Measurements from ENCODE around the gene MRRF.

DNA sequence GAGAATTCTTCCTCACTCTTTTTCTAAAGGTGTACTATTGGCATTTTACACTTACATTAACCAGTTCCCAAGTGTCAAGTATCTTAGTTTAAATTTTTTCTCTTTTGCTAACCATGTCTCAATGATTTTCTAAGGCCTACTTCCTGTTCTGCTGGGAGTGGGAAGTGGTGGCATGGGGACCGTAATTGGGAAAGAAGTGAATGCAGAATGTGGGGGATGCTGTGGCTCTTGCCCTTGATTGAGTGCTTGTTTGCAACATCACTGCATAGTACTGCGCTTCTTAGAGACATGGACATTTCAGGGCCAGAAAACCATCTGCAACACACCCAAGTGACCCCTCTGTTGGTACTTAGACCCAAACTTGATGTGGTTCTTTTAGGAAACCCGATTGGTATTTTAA is 32.8 kb downstream of the MRRF start:
- no peak for TF ChIP-seq BHLHE40 (IDR thresholded peaks at IDR 0.05; ENCODE audit: low read depth, low read length)
- TF ChIP-seq SMC3 (IDR thresholded peaks at IDR 0.05; ENCODE audit: low read depth, low read length): no peak
- TF ChIP-seq POLR2A (IDR thresholded peaks at IDR 0.05; ENCODE audit: low read depth, low read length): no peak
- no peak for TF ChIP-seq FOS (IDR thresholded peaks at IDR 0.05; ENCODE audit: low read depth, low read length)
- TF ChIP-seq, protein P1, sequence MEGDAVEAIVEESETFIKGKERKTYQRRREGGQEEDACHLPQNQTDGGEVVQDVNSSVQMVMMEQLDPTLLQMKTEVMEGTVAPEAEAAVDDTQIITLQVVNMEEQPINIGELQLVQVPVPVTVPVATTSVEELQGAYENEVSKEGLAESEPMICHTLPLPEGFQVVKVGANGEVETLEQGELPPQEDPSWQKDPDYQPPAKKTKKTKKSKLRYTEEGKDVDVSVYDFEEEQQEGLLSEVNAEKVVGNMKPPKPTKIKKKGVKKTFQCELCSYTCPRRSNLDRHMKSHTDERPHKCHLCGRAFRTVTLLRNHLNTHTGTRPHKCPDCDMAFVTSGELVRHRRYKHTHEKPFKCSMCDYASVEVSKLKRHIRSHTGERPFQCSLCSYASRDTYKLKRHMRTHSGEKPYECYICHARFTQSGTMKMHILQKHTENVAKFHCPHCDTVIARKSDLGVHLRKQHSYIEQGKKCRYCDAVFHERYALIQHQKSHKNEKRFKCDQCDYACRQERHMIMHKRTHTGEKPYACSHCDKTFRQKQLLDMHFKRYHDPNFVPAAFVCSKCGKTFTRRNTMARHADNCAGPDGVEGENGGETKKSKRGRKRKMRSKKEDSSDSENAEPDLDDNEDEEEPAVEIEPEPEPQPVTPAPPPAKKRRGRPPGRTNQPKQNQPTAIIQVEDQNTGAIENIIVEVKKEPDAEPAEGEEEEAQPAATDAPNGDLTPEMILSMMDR (conservative IDR thresholded peaks at IDR 0.05; ENCODE audit: low read depth, low read length): no peak

All from IMR-90 (cell line).